Coronary artery (tissue), 2 donors: ENCODE data around the gene CALHM6.
"Not testable (repeated sequence)": the region's sequence is repeated elsewhere in the genome, so short reads cannot be mapped to it uniquely, and the experiment has no call there.

Source experiments
- DNase-seq: peaks from one replicate; pipeline ENCODE4 v3.0.0-alpha.2; 2017; ENCODE audit warnings: low spot score
- H3K27ac ChIP-seq, 2 donors: fragments of 200-600 bp; sonication (generic); one replicate each; pipeline ENCODE4 v1.5.1; 2016 to 2019
- H3K4me3 ChIP-seq: fragments of 200-600 bp; sonication (generic); 2 replicates; pipeline ENCODE4 v1.5.1; 2016; ENCODE audit warnings: mild to moderate bottlenecking, moderate library complexity
- TF ChIP-seq, protein P1 (sequence below): fragments of 200-600 bp; sonication (generic); IDR thresholded peaks from one replicate; pipeline ENCODE4 v1.5.1; 2019; ENCODE audit warnings: antibody characterized with exemption

CALHM6 gene

GRCh38 chr6:116491610-116492330 is 30.6 kb downstream of the CALHM6 start:
- Histone ChIP-seq H3K27ac (no peak overlapping the region), H3K4me3 (no peak overlapping the region)
- no peak for DNase-seq
- TF ChIP-seq, protein P1, sequence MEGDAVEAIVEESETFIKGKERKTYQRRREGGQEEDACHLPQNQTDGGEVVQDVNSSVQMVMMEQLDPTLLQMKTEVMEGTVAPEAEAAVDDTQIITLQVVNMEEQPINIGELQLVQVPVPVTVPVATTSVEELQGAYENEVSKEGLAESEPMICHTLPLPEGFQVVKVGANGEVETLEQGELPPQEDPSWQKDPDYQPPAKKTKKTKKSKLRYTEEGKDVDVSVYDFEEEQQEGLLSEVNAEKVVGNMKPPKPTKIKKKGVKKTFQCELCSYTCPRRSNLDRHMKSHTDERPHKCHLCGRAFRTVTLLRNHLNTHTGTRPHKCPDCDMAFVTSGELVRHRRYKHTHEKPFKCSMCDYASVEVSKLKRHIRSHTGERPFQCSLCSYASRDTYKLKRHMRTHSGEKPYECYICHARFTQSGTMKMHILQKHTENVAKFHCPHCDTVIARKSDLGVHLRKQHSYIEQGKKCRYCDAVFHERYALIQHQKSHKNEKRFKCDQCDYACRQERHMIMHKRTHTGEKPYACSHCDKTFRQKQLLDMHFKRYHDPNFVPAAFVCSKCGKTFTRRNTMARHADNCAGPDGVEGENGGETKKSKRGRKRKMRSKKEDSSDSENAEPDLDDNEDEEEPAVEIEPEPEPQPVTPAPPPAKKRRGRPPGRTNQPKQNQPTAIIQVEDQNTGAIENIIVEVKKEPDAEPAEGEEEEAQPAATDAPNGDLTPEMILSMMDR: no peak

GRCh38 chr6:116492331-116493067 is 31.3 kb downstream of the CALHM6 start:
- no peak for DNase-seq
- H3K4me3 ChIP-seq: no peak overlapping the region
- no peak overlapping the region for H3K27ac ChIP-seq
- TF ChIP-seq, protein P1: no peak

GRCh38 chr6:116495161-116495560 is 34.0 kb downstream of the CALHM6 start:
- H3K4me3 ChIP-seq, DNase-seq: not testable (repeated sequence)

DNA sequence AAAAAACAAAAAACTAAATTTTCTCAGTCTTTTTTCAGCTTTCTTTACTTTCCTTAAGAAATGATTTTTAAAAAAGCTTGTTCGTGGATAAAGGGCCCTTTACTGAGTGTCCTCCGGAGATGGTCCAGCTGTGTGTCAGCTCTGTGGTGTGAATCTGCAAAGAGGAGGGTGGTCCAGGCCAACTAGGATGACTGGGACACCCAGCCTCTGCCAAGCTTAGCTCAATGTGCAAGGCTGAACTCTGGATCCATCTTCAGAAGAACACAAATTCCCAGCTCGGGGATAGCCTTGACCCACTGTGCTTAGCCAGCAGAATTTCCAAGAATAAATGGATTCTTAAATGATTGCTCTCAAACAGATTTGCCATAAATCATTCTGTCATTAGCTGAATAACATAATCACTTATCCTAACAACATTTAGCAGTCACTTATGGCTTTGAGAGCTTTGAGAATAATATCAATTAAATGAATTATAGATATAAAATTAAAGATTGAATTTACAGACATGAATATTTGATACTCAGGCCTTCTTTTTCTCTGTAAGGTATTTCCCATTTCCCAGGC is 36.0 kb downstream of the CALHM6 start:
- TF ChIP-seq, protein P1: no peak
- DNase-seq: no peak
- no peak overlapping the region for H3K27ac ChIP-seq
- H3K4me3 ChIP-seq: no peak overlapping the region

More at GRCh38 chr6:116495161-116495560, 34.0 kb downstream of the CALHM6 start:
- not testable (repeated sequence) for H3K27ac ChIP-seq

DNA sequence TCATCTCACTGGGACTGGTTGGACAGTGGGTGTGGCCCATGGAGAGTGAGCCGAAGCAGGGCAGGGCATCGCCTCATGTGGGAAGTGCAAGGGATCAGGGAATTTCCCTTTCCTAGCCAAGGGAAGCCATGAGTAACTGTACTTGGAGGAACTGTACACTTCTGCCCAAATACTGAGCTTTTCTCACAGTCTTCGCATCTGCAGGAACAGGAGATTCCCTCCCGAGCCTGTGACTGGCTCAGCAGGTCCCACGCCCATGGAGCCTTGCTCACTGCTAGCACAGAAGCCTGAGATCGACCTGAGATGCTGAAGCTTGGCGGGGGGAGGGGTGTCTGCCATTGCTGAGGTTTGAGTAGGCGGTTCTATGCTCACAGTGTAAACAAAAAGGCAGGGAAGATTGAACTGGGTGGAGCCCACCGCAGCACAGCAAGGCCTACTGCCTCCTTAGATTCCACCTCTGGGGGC is 39.8 kb downstream of the CALHM6 start:
- TF ChIP-seq, protein P1: no peak
- H3K4me3 ChIP-seq: no peak overlapping the region
- DNase-seq: no peak
- no peak overlapping the region for H3K27ac ChIP-seq

DNA sequence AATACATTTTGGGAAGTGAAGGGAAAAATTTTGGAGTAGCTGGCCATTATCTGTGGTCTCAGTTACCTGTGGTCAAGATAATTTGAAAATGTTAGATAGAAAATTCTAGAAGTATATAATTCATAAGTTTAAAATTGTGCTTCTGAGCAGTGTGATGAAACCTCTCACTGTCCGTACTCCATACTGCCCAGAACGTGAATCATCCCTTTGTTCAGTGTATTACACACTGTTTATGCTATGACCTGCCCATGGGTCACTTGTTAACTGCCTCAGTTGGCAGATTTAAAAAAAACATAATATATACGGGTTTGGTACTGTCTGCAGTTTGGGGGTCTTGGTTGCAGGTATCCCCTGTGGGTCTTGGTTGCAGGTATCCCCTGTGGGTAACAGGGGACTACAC is 46.1 kb downstream of the CALHM6 start:
- TF ChIP-seq, protein P1: no peak
- no peak for DNase-seq
- H3K4me3 ChIP-seq: no peak overlapping the region

GRCh38 chr6:116508527-116508926 is 47.4 kb downstream of the CALHM6 start:
- DNase-seq: no peak
- no peak overlapping the region for H3K27ac ChIP-seq
- TF ChIP-seq, protein P1: no peak
- H3K4me3 ChIP-seq: no peak overlapping the region

More for the DNA sequence above, 46.1 kb downstream of the CALHM6 start:
- H3K27ac ChIP-seq: no peak overlapping the region
